ENCODE data around the gene CCDC28A. TPM values are rescaled to one million over a fixed set of nuclear protein-coding genes. Genes with fewer than 3 reads are reported as not detected.
A peak's percentile ranks its signal among the peaks of the same experiment; 100 is the strongest.

CCDC28A gene
- total RNA-seq, 3 donors from 2014 or later = 21.1 to 35.7 (median 23.3) TPM

GRCh38 chr6:138795809-138796603 lies 22.4 kb downstream of the CCDC28A start, which contains the start of gene ECT2L:
TSS of gene ECT2L (plus strand) at chr6:138796087. CDS start at chr6:138813275, 17,188 bp downstream.
- peak in 1 of 3 donors; percentile 44 for TF ChIP-seq POLR2AphosphoS5 (IDR thresholded peaks at IDR 0.05)
- TF ChIP-seq CTCF (IDR thresholded peaks at IDR 0.05) = no peak
- no peak for TF ChIP-seq POLR2A (IDR thresholded peaks at IDR 0.05)
- DNase-seq (ENCODE audit: low spot score in 2 of 2) = peak; percentile 51 to 90
- Histone ChIP-seq H3K4me1 (no peaks in the 10 kb centered on the region), H3K27ac (peak within 1 kb of the TSS; percentile 71), H3K4me3 (peak within 1 kb of the TSS; percentile 45 to 61 (median 49)), H3K27me3 (no peaks in the 10 kb centered on the region), H3K9me3 (no peaks in the 10 kb centered on the region), H3K36me3 (no peaks in the 10 kb centered on the region)
- intact Hi-C loops (cut with DNase I; ENCODE audit: low total_unique reads) = no loop called here

- Histone ChIP-seq H3K9me3 (no peaks in the 10 kb centered on the region), H3K27me3 (no peaks in the 10 kb centered on the region), H3K4me3 (peak overlapping the region in 1 of 3 donors; percentile 61), H3K27ac (no peak overlapping the region), H3K36me3 (no peaks in the 10 kb centered on the region), H3K4me1 (no peaks in the 10 kb centered on the region)
- intact Hi-C loops (cut with DNase I; ENCODE audit: low total_unique reads) = no loop called here
- no peak for DNase-seq (ENCODE audit: low spot score in 2 of 2)
- TF ChIP-seq CTCF (IDR thresholded peaks at IDR 0.05) (no peak), POLR2AphosphoS5 (IDR thresholded peaks at IDR 0.05) (no peak), POLR2A (IDR thresholded peaks at IDR 0.05) (no peak)
These were observed 23.2 kb downstream of the CCDC28A start for GRCh38 chr6:138796771-138797170.

- H3K27me3 ChIP-seq = no peaks in the 10 kb centered on the region
- H3K4me3 ChIP-seq = no peak overlapping the region
- H3K4me1 ChIP-seq = no peaks in the 10 kb centered on the region
- no peaks in the 10 kb centered on the region for H3K9me3 ChIP-seq
- no peak overlapping the region for H3K27ac ChIP-seq
- no peak for DNase-seq (ENCODE audit: low spot score in 2 of 2)
- no peak for TF ChIP-seq POLR2AphosphoS5 (IDR thresholded peaks at IDR 0.05)
- no peak for TF ChIP-seq POLR2A (IDR thresholded peaks at IDR 0.05)
- TF ChIP-seq CTCF (IDR thresholded peaks at IDR 0.05) = no peak
- no peaks in the 10 kb centered on the region for H3K36me3 ChIP-seq
- intact Hi-C loops (cut with DNase I; ENCODE audit: low total_unique reads) = no loop called here
These were observed 24.4 kb downstream of the CCDC28A start for GRCh38 chr6:138797806-138798446.

- TF ChIP-seq POLR2AphosphoS5 (IDR thresholded peaks at IDR 0.05) (no peak), CTCF (IDR thresholded peaks at IDR 0.05) (no peak), POLR2A (IDR thresholded peaks at IDR 0.05) (no peak)
- Histone ChIP-seq H3K4me3 (no peak overlapping the region), H3K4me1 (no peaks in the 10 kb centered on the region), H3K36me3 (no peaks in the 10 kb centered on the region), H3K9me3 (no peaks in the 10 kb centered on the region), H3K27me3 (no peaks in the 10 kb centered on the region), H3K27ac (no peak overlapping the region)
- no peak for DNase-seq (ENCODE audit: low spot score in 2 of 2)
- intact Hi-C loops (cut with DNase I; ENCODE audit: low total_unique reads) = no loop called here
These were observed 27.0 kb downstream of the CCDC28A start for GRCh38 chr6:138800377-138801150.
